Inferior parietal cortex (tissue), 1 donor: ENCODE results near the gene FCGR3A.
A peak's percentile ranks its signal among the peaks of the same experiment; 100 is the strongest.
"Not testable (repeated sequence)": the region's sequence is repeated elsewhere in the genome, so short reads cannot be mapped to it uniquely, and the experiment has no call there.

Experiments used
- DNase-seq: peaks from one replicate; pipeline ENCODE4 v3.0.0-alpha.2; 2016; ENCODE audit errors: extremely low spot score

Gene FCGR3A

DNA sequence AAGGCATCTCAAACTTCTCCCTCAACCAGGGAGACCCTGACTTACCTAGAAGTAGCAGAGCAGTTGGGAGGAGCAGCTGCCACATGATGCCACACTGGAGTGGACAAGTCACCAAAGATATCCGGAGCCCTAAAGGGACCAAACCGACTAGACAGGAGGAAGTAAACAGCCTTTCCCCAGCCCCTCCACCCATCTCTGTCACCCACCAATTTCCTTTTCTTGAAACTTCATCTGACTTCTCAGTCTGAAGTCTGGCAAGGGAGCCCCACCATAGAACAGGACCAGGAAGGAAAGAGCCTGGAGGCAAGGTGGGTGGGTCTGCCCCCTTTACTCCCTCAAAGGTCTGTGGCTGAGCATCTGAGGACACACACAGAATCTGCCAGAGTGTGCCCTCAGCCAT, at the start of gene FCGR3A:
FCGR3A (minus strand) TSS at position 167 of the 400 bp plus-strand sequence; CDS start at position 85, 82 bp downstream.
- DNase-seq = no peak

DNA sequence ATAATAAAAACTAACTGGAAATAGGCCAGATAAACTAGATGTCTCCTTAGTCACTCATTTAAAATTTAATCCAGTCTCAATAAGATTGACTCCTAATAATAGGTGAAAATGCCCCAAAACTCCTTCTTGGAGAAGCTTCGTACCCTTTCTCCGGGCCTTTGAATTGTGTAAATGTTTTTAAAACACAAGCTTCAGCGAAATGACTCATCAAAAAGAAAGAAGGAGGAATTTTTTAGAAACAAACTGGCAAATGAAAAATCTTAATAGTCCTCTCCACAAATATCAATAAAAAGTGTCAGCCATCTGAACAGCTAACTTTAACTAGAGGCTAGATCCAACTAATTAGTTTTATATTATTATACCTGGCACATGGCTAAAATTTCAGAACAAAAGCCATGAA, 47.5 kb upstream of the FCGR3A start:
- DNase-seq = not testable (repeated sequence)

DNA sequence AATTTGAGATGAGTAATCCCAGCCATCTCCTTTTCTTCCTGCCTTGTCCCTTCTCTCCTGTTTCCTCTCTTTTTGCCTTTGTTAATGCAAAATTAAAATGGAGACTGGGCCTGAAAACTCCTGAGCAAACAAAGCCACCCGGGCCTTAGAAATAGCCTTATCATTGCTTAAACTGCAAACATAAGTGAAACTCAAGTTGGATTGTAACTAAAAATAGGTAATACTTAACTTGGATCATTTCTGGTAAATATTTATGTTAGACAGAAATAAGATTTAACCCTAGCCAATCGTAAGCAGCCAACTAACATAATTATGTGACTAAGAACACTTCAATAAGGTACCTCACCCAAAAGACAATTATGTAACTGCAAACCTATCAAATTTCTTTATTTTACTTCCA, 46.0 kb upstream of the FCGR3A start:
- not testable (repeated sequence) for DNase-seq

DNA sequence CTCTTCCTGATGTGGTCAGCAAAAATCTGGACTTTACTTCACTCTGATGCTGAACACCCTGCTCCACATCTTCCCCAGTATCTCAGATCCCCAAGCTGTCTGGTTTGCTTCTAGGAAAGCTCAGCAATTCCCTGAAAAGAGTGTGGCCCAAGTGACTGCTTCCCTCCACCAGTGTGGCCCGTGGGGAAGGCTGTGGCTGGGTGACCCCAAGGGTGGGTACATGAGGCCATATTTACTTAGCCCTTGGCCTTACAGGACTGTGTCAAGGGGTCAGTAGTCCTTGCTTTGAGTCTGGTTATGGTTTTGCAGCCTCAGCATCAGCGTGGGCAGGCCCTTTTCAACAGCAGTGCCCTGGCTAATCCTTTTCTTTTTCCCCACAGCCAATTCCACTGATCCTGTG, 45.6 kb upstream of the FCGR3A start:
- not testable (repeated sequence) for DNase-seq

DNA sequence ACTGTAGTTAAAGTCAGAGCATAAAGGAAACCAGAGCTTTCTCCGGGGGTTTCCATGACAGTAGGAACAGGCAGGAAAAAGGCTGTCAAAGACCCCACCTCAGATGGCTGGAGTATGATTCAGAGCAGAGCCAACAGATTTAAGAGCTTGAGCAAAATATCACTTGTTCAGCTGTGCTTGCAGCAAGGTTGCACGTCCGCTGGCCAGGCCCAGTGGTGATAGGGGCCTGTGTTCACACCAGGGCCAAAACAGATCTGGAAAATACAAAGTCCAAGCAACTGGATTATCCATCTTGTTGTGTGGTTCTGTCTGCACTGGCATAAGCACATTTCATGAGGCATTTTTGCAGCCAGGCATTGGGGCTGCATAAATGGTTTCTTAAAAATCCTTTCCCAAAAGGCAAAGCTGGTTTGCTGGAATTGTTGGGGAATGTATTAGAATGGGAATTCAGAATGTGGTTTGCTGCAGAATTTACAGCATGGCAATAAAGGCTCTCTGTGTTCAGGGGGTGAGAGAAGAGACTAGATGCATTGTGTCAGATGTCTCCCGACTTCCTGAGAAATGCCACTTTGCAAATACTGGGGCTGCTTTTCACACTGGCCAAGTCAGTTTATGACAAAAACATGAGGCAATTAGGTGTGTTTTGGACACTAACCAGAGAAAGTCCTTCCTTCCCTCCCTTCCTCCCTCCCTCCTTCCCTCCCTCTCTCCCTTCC, 44.8 kb upstream of the FCGR3A start:
- DNase-seq = not testable (repeated sequence)

DNA sequence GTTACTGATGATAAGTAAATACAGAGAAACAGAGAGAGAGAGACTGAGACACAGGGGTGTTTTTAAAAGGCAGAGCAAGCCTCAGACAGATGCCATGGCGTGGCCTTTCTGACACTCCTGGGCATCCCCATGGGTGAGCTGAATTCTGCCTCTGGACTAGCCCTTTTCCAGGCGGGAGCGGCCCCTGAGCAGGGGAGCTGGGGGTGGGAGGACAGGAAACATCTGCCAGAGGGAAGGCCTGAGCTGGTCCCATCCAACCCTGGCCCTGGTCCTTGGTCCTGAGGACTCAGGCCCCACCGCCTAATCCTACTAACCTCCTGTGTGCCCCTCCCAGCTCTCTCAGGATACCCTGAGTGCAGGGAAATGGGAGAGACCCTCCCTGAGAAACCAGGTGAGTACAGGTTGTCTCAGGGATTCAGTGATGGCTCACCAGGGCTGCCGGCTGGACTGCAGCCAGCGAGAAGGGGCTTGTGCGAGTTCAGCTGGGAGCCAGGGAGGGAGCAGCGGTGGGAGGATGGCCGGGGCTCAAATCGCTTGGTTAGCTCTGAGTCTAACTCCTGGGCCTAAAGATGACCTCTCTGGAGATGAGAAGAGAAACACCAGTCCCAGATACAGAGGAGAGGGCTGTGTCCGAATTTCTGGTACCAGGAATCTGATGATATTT, 43.6 kb upstream of the FCGR3A start:
- DNase-seq = not testable (repeated sequence)

DNA sequence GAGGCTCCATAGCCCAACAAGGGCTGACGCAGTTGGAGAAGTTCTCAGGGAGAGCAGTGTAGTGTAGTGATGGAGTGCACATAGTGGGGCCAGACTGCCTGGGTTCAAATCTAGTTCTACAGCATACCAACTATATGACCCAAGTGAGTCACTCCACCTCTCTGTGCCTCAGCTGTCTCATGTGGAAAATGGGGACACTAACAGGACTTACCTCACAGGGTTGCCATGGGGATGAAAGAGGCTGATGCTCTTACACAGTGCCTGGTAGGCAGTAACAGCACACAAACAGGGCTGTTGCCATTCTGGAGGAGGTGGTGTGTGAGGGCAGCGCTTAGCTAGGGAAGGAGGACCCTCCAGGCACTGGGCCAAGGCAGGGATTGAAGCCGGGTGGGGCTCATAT, 43.0 kb upstream of the FCGR3A start:
- not testable (repeated sequence) for DNase-seq

DNA sequence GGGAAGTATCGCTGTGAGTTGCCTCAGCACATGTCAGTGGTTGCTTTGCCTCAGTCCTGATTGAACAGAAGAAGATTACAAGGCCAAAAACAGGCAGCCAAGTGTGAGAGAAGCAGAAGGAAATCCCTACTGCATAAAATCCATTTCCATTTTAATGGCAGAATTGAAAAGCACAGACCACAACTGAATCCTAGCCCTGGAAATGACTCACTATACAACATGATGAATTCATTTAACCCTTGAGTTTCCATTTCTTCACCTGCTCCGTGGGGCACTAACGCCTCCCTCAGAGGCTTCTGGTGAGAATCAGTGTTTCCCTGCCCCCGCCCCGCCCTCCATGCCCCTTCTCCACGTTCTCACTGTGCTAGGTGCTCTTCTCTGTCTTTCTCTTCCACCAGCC, 40.3 kb upstream of the FCGR3A start:
- DNase-seq = not testable (repeated sequence)

DNA sequence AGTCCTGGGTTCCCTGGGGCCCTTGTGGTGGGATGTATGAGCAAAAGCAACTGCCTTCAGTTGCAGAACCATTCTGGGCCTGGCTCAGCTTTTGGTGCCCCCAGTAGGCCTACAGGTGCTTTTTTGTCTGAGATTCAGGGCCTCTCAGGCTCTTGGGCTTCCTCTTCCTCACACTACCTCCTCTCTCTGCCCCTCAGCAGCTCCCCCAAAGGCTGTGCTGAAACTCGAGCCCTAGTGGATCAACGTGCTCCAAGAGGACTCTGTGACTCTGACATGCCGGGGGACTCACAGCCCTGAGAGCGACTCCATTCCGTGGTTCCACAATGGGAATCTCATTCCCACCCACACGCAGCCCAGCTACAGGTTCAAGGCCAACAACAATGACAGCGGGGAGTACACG, 39.7 kb upstream of the FCGR3A start:
- not testable (repeated sequence) for DNase-seq

DNA sequence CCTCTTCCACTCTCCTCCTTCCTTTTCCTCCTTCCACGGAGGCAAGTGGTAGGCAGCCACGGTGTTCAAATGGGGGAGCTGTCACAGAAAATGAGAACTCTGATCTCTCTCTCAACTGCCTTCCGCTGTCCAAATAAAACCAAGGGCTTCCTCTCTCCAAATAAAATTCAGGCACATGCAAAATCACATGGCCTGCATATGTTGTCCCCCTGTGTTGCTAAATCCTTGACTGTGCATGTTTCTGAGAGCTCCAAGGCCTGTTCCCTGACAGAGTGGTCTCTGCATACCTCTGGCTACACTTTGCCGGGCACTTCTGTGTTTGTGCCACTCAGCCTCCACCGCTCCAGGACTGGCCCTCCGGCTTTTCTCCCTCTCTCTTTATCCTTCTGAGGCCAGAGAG, 39.0 kb upstream of the FCGR3A start:
- not testable (repeated sequence) for DNase-seq

DNA sequence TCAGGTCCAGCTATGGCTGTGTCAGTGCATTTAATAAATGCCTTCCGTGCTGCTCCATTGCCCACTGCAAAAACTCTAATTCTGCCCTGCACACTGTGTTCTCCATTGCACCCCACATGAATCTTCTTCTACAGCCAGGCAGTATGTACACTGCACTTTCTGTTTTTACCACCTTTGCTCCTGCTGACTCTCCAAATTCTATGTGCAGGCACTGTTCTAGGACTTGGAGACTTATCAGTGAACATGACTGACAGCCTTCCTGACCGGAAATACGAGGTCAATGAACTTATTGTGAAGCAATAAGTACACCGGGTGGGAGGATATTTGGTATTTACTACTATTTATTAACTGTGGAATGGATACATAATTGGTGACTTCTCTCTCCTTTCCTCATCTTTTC, 33.3 kb upstream of the FCGR3A start:
- DNase-seq = not testable (repeated sequence)

DNA sequence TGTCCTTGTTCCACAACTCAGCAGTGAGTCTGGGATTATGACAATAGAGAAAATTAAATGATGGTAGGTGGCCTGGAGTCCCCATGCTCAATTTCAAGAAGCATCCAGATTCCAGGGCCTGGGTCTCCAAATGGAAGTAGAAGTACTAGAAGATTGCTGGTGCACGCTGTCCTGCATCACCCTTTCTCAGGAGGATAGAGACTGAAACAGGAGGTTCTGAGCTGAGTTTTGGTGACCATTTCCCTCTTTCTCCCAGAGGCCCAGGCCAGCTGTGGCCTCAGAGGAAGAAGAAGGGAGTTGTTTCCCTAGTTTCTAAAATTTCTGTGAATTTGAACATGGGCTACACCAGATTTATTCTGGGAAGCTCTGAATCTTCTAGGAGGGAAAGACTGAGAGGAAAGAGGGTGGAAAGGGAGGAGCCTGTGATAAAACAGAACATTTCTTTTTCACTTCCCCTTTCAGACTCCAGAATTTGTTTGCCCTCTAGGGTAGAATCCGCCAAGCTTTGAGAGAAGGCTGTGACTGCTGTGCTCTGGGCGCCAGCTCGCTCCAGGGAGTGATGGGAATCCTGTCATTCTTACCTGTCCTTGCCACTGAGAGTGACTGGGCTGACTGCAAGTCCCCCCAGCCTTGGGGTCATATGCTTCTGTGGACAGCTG, 31.4 kb upstream of the FCGR3A start:
- DNase-seq = not testable (repeated sequence)

DNA sequence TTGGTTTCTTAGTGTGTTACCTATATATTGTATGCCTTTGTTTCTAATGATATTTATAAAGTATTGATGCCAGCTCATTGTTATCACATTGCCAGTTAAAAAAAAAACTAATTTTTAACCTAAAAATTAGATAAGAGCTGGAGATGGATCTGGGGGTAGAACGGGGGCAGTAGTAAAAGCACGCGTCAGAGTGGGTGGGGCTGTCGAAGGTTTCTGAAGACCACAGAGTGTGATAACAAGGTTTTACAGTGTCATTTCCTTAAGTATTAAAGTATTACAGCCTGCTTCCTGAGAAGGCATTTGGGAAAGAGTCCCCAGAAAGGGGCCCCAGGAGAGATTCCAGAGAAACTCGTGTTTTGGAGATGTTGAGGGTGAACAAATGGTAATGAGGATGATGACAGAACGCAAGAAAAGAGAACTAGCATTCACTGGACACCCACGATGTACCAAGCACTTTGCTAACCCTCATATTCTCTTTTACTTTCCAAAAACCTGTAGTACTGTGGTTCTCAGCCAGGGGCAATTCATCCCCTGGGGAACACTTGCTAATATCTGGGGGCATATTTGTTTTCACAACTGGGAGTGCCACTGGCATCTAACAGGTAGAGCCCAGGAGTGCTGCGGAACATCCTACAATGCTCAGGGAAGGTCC, 30.4 kb upstream of the FCGR3A start:
- not testable (repeated sequence) for DNase-seq

DNA sequence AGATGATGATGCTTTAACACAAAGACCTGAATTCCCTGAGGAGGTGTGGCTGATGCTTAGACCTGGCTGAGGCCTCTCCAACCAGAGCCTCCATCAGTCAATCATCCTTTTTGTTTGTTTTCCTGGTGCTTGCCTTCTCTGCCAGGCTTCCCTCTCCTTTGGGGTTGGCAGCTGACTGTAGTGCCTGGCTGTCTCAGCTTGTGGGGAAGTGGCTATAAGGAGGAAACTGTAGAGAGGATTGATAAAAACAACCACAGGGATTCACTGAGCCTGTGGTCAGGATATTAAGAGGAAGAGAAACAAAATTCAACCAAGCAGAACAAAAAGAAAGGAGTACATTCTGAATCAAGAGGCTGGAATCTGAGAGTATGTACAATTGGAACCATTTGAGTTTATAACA, 27.1 kb upstream of the FCGR3A start:
- DNase-seq = not testable (repeated sequence)

DNA sequence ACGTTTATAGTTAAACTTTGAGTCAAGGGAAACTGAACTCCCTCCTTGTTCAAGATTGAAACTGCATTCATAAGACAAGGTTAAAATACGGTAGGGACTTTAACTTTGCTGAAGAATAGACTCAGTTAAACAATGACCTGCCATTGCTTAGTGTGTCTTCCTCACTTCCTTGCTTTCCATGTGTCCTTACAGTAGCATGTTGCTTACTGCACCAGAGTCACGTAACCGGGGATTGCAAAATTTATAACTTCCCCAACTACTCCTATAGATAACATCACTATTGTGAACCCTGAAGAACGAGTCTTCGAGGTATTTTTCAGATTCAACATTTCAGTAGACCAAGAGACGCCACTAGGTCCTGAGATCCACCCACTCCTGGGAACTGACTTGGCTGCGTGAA, 22.1 kb upstream of the FCGR3A start:
- DNase-seq = not testable (repeated sequence)

DNA sequence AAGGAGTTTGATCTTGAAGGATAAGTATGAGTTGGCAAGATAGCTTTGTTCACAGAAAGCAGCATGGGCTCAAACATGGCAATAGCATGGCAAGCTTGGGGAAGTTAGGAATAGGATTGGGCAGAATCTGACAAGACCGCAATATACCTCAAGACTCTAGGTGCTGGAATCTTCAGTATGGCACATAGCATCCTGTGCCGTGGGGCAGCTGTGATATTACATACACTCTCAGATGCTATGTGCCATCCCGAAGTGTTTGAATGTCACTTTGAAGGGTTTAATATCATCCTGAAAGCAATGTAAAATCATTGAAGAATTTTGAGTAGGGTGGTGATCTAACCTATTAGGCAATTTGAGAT, 17.0 kb upstream of the FCGR3A start:
- not testable (repeated sequence) for DNase-seq

DNA sequence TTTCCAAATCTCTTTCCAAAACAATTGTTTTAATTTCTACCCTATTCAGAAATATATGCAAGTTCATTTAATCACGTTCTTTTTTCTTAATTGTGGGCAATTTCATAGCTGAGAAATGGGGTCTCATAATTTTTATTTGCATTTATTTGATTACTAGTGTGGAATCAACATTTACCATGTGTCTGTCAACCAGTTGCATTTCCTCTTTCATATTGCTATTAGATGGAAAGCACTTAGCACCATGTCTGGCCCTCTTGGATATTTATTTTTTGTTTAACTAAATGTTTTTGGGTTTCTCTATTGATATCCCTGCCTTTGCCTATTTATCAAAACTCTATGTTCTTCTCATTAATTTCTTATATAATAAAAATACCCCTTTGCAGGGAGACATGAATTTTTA, 13.9 kb upstream of the FCGR3A start:
- not testable (repeated sequence) for DNase-seq

DNA sequence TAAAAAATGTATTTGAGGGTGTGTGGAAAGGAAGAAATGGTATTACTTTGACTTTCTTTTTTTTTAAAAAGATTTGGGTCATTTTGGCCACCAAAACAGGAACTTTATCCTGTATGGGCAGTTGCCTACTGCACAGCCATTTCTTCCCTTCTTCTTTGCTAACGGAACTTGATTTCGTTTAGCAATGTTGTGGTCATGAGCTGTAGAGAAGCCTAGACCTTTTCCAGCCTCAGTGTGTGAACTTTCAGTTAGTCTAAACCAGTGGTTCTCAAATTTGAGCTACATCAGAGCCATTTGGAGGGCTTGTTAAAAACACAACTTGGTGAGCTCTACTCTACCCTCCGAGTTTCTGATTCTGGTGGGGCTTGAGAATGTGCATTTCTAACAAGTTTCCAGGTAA, 12.8 kb upstream of the FCGR3A start:
- not testable (repeated sequence) for DNase-seq

DNA sequence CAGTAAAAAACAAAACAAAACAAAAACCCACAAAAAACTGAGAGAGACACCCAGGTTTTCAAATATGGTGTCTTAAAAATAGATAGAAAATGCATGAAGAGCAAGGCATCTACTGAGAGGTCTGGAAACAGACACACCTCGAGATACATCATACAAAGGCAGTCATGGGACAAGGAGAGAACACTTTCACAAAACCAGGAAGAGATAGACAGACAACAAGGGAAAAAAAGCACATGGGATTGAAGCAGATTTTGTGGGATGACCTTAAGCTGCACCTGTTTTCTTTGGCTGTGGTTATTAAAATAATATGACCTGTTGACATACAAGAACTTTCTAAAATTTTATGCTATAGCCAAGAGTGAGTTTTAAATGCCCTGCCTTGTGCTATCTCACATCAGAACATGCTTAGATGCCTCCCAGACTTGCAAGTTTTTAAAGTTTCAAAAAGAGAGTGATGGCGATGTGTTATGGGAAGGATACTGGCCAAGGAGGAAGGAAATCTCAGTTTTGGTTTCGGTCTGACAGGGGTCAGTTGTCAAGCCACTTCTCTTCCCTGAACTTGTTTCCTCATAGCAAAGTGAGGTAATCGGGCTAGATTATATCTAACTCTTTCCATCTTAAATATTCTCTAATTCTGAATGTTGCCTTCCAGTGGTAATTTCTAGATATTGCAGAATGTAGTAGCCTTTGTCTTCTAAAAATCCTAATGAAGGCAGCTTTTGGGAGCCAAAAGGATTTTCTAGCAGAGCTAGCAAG, 11.5 kb upstream of the FCGR3A start:
- DNase-seq = peak; percentile 38

DNA sequence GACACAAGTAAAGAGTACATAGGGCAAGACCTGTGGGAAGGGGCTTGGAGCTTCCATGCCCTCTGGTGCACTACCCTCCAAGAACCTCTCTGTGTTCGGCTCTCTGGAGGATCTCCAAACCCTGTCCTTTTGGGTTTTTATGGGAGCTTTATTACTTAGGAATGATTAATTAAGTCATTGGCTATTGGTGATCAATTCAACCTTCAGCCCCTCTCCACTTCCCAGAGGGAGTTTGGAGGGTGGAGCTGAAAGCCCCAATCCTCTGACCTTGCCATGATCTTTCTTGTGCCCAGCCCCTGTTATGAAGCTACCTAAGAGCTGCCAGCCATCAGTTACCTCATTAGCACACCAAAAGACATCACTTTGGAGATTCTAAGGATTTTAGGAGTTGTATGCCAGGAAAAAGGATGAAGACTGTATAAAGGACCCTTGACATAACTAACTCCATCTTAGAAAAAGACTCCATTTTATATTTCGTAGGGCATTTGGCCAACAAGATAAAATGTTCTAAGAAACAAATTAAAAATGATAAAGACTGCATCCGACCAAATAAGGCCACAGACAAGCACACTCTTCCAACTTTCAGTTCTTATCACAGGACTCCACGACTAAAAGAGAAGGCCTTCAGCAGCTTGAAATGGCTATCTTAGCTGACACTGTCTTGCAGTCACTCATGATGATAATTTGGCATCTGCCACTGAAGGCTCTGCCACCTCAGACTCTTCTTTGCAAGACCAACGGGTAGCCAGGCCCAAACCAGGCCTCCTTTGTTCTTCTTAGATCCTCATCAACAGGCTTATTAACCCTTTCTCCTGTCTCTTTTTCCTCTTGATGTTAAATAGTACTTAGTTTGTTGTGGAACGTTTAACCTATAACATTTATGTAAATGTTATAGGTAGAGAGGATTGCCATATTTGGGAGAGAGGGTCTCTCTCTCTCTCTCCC, 8.2 kb upstream of the FCGR3A start:
- not testable (repeated sequence) for DNase-seq
